Activated CD4-positive, CD25-positive, alpha-beta regulatory T cell treated with anti-CD3 and anti-CD28 coated beads, Interleukin-2, amount 50 U/mL, for 16 hours (primary cell): Measurements from ENCODE around the gene MAPT.

Source experiments
- DNase-seq: peaks from one replicate; pipeline ENCODE4 v3.0.0-alpha.2; 2020; ENCODE audit warnings: low read depth, low spot score

MAPT gene

GRCh38 chr17:45973099-45973780 is 78.9 kb downstream of the MAPT start:
- no peak for DNase-seq

DNA sequence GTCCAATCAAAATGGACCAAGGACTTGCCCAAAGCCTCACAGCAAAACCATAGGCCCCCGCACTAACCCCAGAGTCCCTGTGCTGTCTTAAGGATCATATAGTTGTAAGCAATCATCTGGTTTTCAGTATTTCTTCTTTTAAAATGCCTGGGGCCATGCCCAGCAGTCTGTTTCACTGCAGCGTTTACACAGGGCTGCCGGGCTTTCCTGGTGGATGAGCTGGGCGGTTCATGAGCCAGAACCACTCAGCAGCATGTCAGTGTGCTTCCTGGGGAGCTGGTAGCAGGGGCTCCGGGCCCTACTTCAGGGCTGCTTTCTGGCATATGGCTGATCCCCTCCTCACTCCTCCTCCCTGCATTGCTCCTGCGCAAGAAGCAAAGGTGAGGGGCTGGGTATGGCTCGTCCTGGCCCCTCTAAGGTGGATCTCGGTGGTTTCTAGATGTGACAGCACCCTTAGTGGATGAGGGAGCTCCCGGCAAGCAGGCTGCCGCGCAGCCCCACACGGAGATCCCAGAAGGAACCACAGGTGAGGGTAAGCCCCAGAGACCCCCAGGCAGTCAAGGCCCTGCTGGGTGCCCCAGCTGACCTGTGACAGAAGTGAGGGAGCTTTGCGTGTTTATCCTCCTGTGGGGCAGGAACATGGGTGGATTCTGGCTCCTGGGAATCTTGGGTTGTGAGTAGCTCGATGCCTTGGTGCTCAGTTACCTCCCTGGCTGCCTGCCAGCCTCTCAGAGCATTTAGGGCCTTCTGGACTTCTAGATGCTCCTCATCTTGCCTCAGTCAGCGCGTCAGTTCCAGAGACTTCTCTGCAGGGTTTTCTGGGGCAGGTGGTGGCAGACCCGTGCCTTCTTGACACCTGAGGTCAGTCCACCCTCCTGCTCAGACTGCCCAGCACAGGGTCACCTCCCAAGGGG is 79.8 kb downstream of the MAPT start:
- DNase-seq: no peak

DNA sequence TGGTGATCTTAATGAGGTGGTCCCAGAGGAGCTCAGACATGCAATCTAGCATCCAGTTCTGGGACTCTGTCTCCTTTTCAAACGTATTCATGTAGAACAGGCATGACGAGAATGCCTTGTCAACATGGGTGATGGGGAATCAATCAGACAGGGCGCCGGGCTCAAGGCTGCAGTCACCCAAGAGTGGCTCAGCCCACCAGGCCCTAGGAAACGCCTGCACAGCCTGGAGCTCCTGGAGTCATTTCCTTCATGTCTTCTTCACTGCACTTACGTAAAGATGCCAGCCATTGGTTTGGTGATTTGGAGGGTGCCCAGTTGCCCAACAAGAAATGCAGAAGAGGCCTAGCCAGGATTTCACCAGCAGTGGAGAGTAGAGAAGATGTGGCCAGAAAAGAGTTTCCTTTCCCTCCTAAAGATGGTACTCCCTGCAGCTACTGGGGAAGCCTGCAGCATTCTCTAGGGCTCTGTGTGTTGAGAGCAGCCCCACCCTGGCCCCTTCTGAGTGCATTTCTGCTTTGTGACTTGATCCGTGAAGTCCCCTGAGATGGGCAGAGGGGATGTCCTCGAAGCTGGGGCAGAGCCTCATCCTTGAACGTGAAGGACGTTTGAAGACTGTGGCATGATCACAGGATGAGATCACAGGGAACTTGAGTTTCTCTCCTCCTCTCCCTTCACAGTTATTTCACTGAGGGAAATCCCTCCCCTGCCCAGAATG is 80.7 kb downstream of the MAPT start:
- DNase-seq: no peak

GRCh38 chr17:45975640-45976295 is 81.4 kb downstream of the MAPT start:
- no peak for DNase-seq

DNA sequence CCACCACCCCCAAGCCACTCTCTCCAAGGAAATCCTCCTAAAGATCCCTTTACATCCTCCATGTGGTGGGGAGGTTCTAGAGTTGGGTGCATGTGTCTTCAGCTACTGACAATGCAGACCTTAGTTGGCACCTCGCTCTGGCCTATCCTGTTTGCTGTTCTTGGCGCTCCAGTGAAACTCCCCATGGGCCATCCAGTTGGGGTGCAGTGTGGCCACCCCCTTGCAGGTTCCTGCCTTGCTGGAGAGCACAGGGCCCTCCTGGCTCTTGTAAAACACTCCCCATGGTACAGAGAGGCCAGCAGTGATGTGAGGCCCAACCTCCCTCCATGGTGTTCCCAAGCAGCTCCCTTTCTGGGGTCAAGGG is 82.0 kb downstream of the MAPT start:
- DNase-seq: no peak

DNA sequence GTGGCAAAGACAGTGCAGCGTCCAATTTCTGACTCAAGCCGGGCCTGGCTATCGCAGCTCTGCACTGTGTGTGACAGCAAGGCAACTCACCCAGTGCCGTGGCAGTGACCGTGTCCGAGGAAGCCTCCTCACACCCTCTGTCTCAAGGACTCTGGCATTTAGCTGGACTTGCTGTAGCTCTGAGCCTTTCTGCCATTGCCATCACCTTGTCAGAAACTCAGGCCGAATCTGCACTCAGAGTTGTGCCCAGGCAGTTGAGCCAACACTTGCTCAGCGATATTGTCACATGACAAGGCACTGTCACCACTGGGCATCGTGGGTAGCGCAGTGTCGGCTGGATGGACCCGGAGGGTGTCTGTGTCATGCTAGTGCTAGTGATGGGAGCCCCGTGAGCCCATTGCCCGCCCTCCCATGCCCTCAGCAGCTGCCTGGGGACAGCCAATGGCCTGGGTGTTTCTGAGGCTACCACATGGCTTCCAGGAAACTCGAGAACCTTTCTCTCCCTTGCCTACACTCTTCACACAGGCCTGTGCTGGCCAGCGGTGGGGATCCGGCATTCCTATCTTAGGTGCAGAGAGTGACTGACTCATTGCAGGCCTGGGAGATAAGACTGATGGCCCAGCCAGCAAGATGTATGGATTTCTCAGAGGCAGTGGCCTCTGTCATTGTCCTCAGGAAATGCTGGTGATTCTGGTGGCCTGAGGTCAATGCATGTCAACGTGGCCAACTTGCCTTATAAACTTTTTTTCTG is 82.6 kb downstream of the MAPT start:
- DNase-seq: no peak

DNA sequence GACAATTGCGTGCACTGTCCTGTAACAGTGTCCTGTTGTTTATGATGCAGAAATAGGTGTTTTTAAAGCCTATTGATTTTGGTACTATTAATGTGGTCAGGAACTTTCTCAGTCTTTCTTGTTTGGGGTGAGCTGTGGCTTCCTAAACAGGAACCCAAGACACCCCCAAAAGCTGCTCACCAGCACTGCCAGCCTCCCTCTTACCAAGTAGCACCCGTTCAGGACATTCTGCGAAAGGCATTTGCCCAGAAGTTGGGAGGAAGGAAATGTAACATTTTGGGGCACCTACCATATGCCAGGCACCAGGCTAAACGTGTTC is 83.1 kb downstream of the MAPT start:
- DNase-seq: no peak

DNA sequence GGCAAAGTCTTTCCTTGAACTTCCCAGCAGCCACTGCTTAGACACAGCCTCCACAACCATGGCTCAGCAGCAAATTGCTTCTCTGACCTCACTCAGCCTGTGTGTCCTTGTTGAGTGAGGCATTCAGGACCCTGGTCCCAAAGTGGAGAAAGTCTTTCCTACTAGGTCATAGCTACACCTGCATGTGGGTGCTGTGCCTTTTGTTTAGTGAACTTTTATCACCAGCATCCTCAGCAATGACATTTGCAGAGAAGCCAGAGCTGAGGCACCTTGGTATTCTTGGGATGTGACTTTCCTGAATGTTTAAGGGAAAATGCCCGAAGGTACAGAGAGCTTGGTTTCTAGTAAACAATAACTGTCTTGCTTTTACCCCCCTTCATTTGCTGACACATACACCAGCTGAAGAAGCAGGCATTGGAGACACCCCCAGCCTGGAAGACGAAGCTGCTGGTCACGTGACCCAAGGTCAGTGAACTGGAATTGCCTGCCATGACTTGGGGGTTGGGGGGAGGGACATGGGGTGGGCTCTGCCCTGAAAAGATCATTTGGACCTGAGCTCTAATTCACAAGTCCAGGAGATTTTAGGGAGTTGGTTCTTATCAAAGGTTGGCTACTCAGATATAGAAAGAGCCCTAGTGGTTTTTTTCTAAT is 83.7 kb downstream of the MAPT start:
- no peak for DNase-seq

DNA sequence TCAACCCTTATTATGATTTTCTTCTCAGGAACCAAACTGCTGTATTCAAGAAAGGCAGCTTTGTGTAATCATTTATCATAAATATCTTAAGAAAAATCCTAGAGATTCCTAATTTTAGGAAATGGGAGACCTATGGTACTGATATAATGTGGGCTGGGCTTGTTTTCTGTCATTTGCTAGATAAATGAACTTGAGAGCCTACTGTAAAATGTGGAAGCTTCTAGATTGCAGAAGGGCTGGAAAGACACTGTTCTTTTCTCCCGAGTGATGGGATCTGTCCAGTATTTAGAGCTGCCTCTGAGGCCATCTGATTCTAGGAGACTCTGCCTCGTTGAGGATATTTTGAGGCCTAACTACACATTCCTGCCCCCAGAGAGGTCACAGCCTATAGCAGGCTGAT is 84.8 kb downstream of the MAPT start:
- DNase-seq: no peak

GRCh38 chr17:45980855-45981254 is 86.5 kb downstream of the MAPT start:
- no peak for DNase-seq

DNA sequence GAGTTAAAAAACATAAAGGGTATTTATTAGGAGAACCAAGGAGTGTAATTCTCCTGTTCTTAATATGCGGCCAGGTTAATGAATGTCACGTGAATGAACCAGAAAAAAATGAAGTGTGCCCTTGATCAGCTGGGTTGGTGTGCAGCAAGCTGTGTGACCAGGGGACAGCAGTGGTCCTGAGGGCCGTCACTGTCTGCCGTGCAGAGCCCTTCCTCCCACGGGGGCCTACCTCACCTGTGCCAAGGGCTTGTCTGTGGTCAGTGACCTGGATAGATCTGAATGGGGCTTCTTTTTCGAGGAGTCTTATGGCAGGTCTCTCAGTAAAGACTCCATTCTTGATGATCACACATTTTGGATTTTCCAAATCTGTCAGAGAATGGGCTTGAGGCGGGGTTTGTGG is 87.0 kb downstream of the MAPT start:
- no peak for DNase-seq

DNA sequence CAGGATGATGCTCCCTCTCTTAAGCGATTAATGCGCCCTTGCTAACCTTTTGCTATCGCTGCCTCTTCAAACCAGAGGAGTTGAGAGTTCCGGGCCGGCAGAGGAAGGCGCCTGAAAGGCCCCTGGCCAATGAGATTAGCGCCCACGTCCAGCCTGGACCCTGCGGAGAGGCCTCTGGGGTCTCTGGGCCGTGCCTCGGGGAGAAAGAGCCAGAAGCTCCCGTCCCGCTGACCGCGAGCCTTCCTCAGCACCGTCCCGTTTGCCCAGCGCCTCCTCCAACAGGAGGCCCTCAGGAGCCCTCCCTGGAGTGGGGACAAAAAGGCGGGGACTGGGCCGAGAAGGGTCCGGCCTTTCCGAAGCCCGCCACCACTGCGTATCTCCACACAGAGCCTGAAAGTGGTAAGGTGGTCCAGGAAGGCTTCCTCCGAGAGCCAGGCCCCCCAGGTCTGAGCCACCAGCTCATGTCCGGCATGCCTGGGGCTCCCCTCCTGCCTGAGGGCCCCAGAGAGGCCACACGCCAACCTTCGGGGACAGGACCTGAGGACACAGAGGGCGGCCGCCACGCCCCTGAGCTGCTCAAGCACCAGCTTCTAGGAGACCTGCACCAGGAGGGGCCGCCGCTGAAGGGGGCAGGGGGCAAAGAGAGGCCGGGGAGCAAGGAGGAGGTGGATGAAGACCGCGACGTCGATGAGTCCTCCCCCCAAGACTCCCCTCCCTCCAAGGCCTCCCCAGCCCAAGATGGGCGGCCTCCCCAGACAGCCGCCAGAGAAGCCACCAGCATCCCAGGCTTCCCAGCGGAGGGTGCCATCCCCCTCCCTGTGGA is 88.6 kb downstream of the MAPT start:
- no peak for DNase-seq

GRCh38 chr17:45983614-45984310 is 89.4 kb downstream of the MAPT start:
- no peak for DNase-seq

- no peak for DNase-seq
Observed at GRCh38 chr17:45984368-45984767, 90.0 kb downstream of the MAPT start.

DNA sequence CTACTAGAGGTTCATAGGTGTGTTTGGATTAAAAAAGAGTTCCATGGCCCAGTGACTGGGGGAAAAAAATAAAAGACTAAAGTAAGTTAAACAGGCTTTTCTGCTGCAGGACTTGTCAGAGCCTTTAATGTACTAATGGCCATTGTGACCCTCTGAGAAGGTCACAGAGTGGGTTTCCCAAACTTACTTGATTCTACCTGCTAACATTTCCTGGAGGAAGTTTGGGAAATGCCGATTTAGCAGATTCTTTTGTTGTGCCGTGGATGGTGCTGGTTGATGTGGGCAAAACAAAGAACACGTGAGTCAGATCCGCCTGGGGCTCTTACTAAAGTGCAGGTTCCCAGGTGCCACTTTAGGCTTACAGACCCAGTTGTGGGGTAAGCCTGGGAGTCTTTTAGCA is 91.1 kb downstream of the MAPT start:
- DNase-seq: no peak

DNA sequence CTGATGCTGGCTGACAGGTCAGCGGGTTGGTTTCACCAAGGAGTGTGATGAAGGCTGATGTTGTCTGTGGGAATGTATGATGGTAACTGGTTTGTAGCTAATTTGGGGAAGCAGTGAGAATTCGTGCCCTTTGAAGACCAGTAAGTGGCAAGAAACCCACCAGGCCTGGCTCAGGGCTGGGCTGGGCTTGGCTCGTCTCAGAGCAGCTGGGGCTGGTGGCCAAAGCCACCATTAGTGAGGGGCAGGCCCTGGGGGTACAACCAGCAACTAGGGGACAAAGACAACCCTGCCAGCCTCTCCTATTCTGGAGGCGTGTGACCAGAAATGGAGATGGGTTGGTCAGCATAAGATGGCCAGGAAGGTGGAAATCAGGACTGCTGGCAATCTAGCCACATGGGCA is 91.7 kb downstream of the MAPT start:
- DNase-seq: no peak

DNA sequence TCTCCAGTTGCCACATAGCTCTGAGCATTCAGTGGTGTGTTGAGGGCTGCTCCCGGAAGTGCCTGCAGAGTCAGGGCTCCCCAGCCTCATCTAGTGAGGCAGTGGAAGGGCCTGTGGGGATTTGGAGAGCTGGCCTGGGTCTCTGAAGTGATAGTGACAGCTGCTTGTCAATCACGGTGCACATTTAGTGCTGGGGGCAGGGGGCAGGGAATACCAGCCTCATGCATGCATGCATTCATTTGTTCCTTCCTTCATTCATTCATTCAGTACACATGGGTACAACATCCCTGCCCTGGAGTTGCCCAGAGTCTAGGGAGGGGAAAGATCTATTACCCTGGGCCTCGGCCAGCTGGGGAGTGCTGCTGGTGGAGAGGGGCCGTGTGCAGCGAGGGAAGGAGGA is 93.4 kb downstream of the MAPT start:
- DNase-seq: no peak

- no peak for DNase-seq
Observed at GRCh38 chr17:45989759-45990158, 95.4 kb downstream of the MAPT start.

GRCh38 chr17:45990886-45991285 is 96.5 kb downstream of the MAPT start:
- DNase-seq: no peak
